OCI-LY7 (cell line): ENCODE data around the gene SLIT3. TPM values are rescaled to one million over a fixed set of nuclear protein-coding genes. Genes with fewer than 3 reads are reported as not detected.

Experiments
- BruUV-seq: library from RNA; stranded (reverse); fragments of 400-500 nt; replicated peaks from 2 replicates; lab custom pipeline; 2021; lab: Mats Ljungman, UMichigan
- CTCF ChIA-PET: fragments of 300-600 bp; sonication (Branson Sonifier 250); formaldehyde crosslinking; loops from one replicate; lab custom pipeline; 2022; ENCODE audit warnings: antibody characterized with exemption; ENCODE audit not compliant: unreplicated experiment; lab: Charles Lee
- POLR2A ChIA-PET: fragments of 300-600 bp; sonication (Branson Sonifier 250); formaldehyde crosslinking; loops from one replicate; lab custom pipeline; 2022; ENCODE audit warnings: antibody characterized with exemption; lab: Charles Lee
- DNase-seq: peaks from one replicate; pipeline ENCODE4 v3.0.0-alpha.2; 2015; ENCODE audit warnings: low spot score
- H2AFZ ChIP-seq: fragments of 200-600 bp; sonication (generic), shearing (Covaris generic); 2 replicates; pipeline ENCODE4 v1.6.1; 2014; ENCODE audit warnings: mild to moderate bottlenecking, antibody characterized with exemption, low read length, moderate library complexity
- H3K27ac ChIP-seq: fragments of 200-600 bp; sonication (generic); 2 replicates; pipeline ENCODE4 v1.5.1; 2014; ENCODE audit warnings: mixed run types, low read depth, mild to moderate bottlenecking, moderate library complexity, low read length, inconsistent platforms; ENCODE audit not compliant: poor library complexity, severe bottlenecking
- H3K36me3 ChIP-seq: fragments of 200-600 bp; sonication (generic); 2 replicates; pipeline ENCODE4 v1.6.1; 2014; ENCODE audit warnings: mild to moderate bottlenecking, antibody characterized with exemption, low read length, moderate library complexity, mixed read lengths; ENCODE audit not compliant: insufficient read depth
- H3K4me1 ChIP-seq: fragments of 200-600 bp; sonication (generic); 2 replicates; pipeline ENCODE4 v1.5.1; 2014; ENCODE audit warnings: mild to moderate bottlenecking, low read length; ENCODE audit not compliant: insufficient read depth, poor library complexity, severe bottlenecking
- H3K4me2 ChIP-seq: fragments of 200-600 bp; sonication (generic); 2 replicates; pipeline ENCODE4 v1.6.1; 2014; ENCODE audit warnings: mild to moderate bottlenecking, low read length
- H3K4me3 ChIP-seq: fragments of 200-600 bp; sonication (generic); 2 replicates; pipeline ENCODE4 v1.5.1; 2014; ENCODE audit warnings: mild to moderate bottlenecking, low read depth, low read length; ENCODE audit not compliant: poor library complexity, severe bottlenecking
- H3K79me2 ChIP-seq: fragments of 200-600 bp; sonication (generic); 2 replicates; pipeline ENCODE4 v1.6.1; 2016; ENCODE audit warnings: low read depth, mild to moderate bottlenecking, low read length, moderate library complexity, mixed read lengths; ENCODE audit not compliant: insufficient read depth
- H3K9me2 ChIP-seq: fragments of 200-600 bp; sonication (generic); 2 replicates; pipeline ENCODE4 v1.6.1; 2016; ENCODE audit warnings: mild to moderate bottlenecking, low read length, mixed read lengths; ENCODE audit not compliant: insufficient read depth
- H3K9me3 ChIP-seq: fragments of 200-600 bp; sonication (generic); 2 replicates; pipeline ENCODE4 v1.6.1; 2014; ENCODE audit warnings: mild to moderate bottlenecking, mixed run types, low read length, mixed read lengths
- H4K20me1 ChIP-seq: fragments of 200-600 bp; sonication (generic); 2 replicates; pipeline ENCODE4 v1.6.1; 2014; ENCODE audit warnings: mild to moderate bottlenecking, antibody characterized with exemption, low read length, moderate library complexity, mixed read lengths; ENCODE audit not compliant: insufficient read depth
- CTCF ChIP-seq: fragments of 200-600 bp; sonication (generic); conservative IDR thresholded peaks from 2 replicates; pipeline ENCODE4 v1.5.1; 2014; ENCODE audit warnings: mild to moderate bottlenecking, antibody characterized with exemption, low read length, moderate library complexity, mixed read lengths
- EZH2phosphoT487 ChIP-seq: fragments of 200-600 bp; sonication (generic); IDR thresholded peaks from 2 replicates; pipeline ENCODE4 v1.6.1; 2018; ENCODE audit warnings: low read depth, borderline replicate concordance, mild to moderate bottlenecking, mixed run types, antibody characterized with exemption, low read length, moderate library complexity, mixed read lengths
- intact Hi-C: fragments of 100-400 bp; cut with micrococcal nuclease; formaldehyde crosslinking; loops from one replicate; pipeline ENCODE4 v1.10.0; 2022; ENCODE audit not compliant: unreplicated experiment
- total RNA-seq, 2 experiments: library from RNA; depleted of rRNA in 1 of 2; stranded (reverse); fragments of >200 nt in 1 of 2; shearing (Covaris generic) in 1 of 2; gene quantifications; 2 replicates each; pipeline ENCODE4 v1.2.3, GENCODE V29; 2014 to 2022

SLIT3 gene
- total RNA-seq, 2 experiments from 2014 or later, result not detected

DNA sequence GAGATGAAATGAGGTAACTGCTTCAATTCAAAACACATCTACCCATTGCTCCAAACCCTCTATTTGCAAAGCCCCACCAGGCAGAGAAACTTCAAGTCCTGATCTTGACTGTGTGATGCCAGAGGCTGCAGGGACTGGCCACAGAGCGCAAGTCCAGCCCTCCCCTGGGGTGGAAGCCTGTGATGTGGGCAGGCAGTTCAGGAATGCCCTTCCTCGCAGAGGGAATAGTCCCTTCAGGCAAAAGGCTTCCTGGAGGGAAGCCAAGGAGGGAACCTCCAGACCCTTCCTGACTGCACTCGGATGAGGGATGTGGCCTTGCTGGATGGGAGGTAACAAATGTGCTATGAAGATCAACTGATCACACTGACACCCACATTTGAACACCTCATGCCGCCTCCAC is 131.2 kb downstream of the SLIT3 start:
- no peaks in the 10 kb centered on the region for H3K9me3 ChIP-seq
- BruUV-seq, result no TSS peak
- DNase-seq, result no peak
- no peak overlapping the region for H2AFZ ChIP-seq
- H3K9me2 ChIP-seq, result no peaks in the 10 kb centered on the region
- TF ChIP-seq EZH2phosphoT487, result no peak
- H3K4me2 ChIP-seq, result no peak overlapping the region
- H4K20me1 ChIP-seq, result no peaks in the 10 kb centered on the region; the same call in 1 of the 2 replicates
- H3K4me1 ChIP-seq, result no peaks in the 10 kb centered on the region
- H3K36me3 ChIP-seq, result no peaks in the 10 kb centered on the region
- intact Hi-C loops, result no loop called here
- H3K27ac ChIP-seq, result no peak overlapping the region
- no peak overlapping the region for H3K4me3 ChIP-seq
- no peaks in the 10 kb centered on the region for H3K79me2 ChIP-seq
- CTCF ChIA-PET, result no interaction called here
- POLR2A ChIA-PET, result no interaction called here

DNA sequence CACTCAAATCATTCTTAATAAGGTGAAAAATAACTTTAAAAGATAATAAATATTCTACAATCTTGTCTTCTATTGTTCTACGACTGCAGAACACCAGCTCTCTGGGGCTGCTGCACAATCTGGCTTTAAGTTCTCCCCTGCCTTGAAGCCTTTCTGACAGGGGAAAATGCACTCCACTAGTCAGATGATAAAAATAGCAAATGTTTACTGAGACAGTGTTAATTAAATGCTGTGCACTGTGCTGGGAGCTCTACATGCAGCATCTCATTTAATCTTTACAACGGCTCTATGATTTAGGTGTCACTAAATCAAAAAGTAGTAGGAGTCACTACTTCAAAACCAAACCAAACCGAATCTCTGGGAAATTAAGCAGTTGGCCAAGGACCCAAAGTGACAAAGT is 132.7 kb downstream of the SLIT3 start:
- H3K79me2 ChIP-seq, result no peaks in the 10 kb centered on the region
- no peak overlapping the region for H3K4me3 ChIP-seq
- ChIA-PET CTCF (no interaction called here), POLR2A (no interaction called here)
- H3K9me2 ChIP-seq, result no peaks in the 10 kb centered on the region
- intact Hi-C loops, result no loop called here
- H3K4me1 ChIP-seq, result no peaks in the 10 kb centered on the region
- H3K9me3 ChIP-seq, result no peaks in the 10 kb centered on the region
- H3K27ac ChIP-seq, result no peak overlapping the region
- H4K20me1 ChIP-seq, result no peaks in the 10 kb centered on the region; the same call in 1 of the 2 replicates
- DNase-seq, result no peak
- no TSS peak for BruUV-seq
- no peak for TF ChIP-seq CTCF
- TF ChIP-seq EZH2phosphoT487, result no peak
- H3K4me2 ChIP-seq, result no peak overlapping the region
- H2AFZ ChIP-seq, result no peak overlapping the region
- no peaks in the 10 kb centered on the region for H3K36me3 ChIP-seq

DNA sequence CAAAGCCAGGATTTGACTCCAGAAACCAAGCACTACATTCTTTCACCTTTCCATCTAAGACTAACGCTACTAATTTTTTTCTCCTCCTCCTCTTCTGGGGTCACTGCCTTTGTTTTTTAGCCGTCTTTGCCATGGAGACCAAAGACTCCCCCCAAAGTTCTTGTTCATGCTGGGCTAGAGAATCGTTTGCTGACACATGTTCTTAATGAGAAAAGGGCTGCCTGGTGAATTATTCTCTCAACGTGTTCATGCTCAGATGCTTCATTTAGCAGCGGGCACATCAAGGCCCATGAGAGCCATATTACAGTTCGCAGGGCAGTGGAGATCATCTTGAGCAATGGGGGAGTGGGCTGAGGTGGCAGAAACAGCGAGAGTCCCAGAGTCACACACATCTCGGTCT is 134.9 kb downstream of the SLIT3 start:
- no TSS peak for BruUV-seq
- Histone ChIP-seq H3K79me2 (no peaks in the 10 kb centered on the region), H3K36me3 (no peaks in the 10 kb centered on the region), H3K4me3 (no peak overlapping the region), H3K9me3 (no peaks in the 10 kb centered on the region), H4K20me1 (no peaks in the 10 kb centered on the region; the same call in 1 of the 2 replicates), H3K9me2 (no peaks in the 10 kb centered on the region), H3K4me1 (no peaks in the 10 kb centered on the region), H2AFZ (no peak overlapping the region), H3K27ac (no peak overlapping the region), H3K4me2 (no peak overlapping the region)
- TF ChIP-seq CTCF (no peak), EZH2phosphoT487 (no peak)
- ChIA-PET POLR2A (interaction anchor here (0.9 kb wide), 1 partner anchor 143 kb away, joined by 3 read pairs; no protein-coding TSS in a partner anchor), CTCF (no interaction called here)
- intact Hi-C loops, result no loop called here
- no peak for DNase-seq
